Progenitor cell of endocrine pancreas (in vitro differentiated cells): ENCODE data around the gene SPATA19. TPM values are rescaled to one million over a fixed set of nuclear protein-coding genes. Genes with fewer than 3 reads are reported as not detected.

ENCODE experiments used
- DNase-seq: peaks from one replicate; pipeline ENCODE4 v3.0.0; 2021; ENCODE audit warnings: low spot score; ENCODE audit not compliant: unreplicated experiment
- H3K27ac Mint-ChIP-seq: 2 replicates; pipeline ENCODE4 v1.8.0; 2021; ENCODE audit warnings: mild to moderate bottlenecking, moderate library complexity, mixed read lengths
- H3K27me3 Mint-ChIP-seq: 2 replicates; pipeline ENCODE4 v1.8.0; 2021; ENCODE audit warnings: mixed read lengths
- H3K36me3 Mint-ChIP-seq: 2 replicates; pipeline ENCODE4 v1.8.0; 2022; ENCODE audit warnings: mixed read lengths; ENCODE audit not compliant: insufficient read depth
- H3K4me1 Mint-ChIP-seq: 2 replicates; pipeline ENCODE4 v1.8.0; 2021; ENCODE audit warnings: low read depth, mixed read lengths
- H3K4me3 Mint-ChIP-seq: 2 replicates; pipeline ENCODE4 v1.8.0; 2021; ENCODE audit warnings: low read depth, mild to moderate bottlenecking, moderate library complexity, mixed read lengths
- H3K9me3 Mint-ChIP-seq: 2 replicates; pipeline ENCODE4 v1.8.0; 2021; ENCODE audit warnings: low read depth, mixed read lengths
- CTCF ChIP-seq: fragments of 200-600 bp; sonication (generic); IDR thresholded peaks from one replicate; pipeline ENCODE4 v1.5.0; 2021; ENCODE audit warnings: antibody characterized with exemption, mild to moderate bottlenecking; ENCODE audit not compliant: unreplicated experiment
- total RNA-seq: library from RNA; stranded (reverse); gene quantifications from 2 replicates; pipeline ENCODE4 v1.2.1, GENCODE V29; 2021

SPATA19 gene
- total RNA-seq, 1 donor from 2014 or later, result not detected

- Mint-ChIP-seq H3K36me3 (no peaks in the 10 kb centered on the region), H3K27me3 (peaks cover 26% of the 10 kb centered on the region)
These were observed 13.0 kb downstream of the SPATA19 start for GRCh38 chr11:133832096-133832990.

GRCh38 chr11:133830931-133831907 lies 14.1 kb downstream of the SPATA19 start:
- Mint-ChIP-seq H3K36me3 (no peaks in the 10 kb centered on the region), H3K27me3 (peaks cover 33% of the 10 kb centered on the region), H3K4me3 (no peak overlapping the region), H3K9me3 (no peaks in the 10 kb centered on the region), H3K27ac (no peak overlapping the region), H3K4me1 (no peaks in the 10 kb centered on the region)
- TF ChIP-seq CTCF, result peak; percentile 56
- DNase-seq, result no peak

More at GRCh38 chr11:133832096-133832990, 13.0 kb downstream of the SPATA19 start:
- Mint-ChIP-seq H3K4me1 (no peaks in the 10 kb centered on the region), H3K9me3 (no peaks in the 10 kb centered on the region), H3K4me3 (no peak overlapping the region), H3K27ac (no peak overlapping the region)
- DNase-seq, result no peak
- no peak for TF ChIP-seq CTCF

- H3K27me3 Mint-ChIP-seq, result peaks cover 38% of the 10 kb centered on the region
- no peaks in the 10 kb centered on the region for H3K36me3 Mint-ChIP-seq
- TF ChIP-seq CTCF, result no peak
- H3K9me3 Mint-ChIP-seq, result no peaks in the 10 kb centered on the region
- H3K27ac Mint-ChIP-seq, result no peak overlapping the region
- no peaks in the 10 kb centered on the region for H3K4me1 Mint-ChIP-seq
- no peak overlapping the region for H3K4me3 Mint-ChIP-seq
- no peak for DNase-seq
These were observed 15.7 kb downstream of the SPATA19 start for GRCh38 chr11:133829566-133829965.

GRCh38 chr11:133828871-133829270 lies 16.4 kb downstream of the SPATA19 start:
- H3K27ac Mint-ChIP-seq, result no peak overlapping the region
- TF ChIP-seq CTCF, result no peak
- no peak for DNase-seq
- no peak overlapping the region for H3K4me3 Mint-ChIP-seq
- H3K9me3 Mint-ChIP-seq, result no peaks in the 10 kb centered on the region
- peaks cover 41% of the 10 kb centered on the region for H3K27me3 Mint-ChIP-seq
- no peaks in the 10 kb centered on the region for H3K4me1 Mint-ChIP-seq
- no peaks in the 10 kb centered on the region for H3K36me3 Mint-ChIP-seq

- Mint-ChIP-seq H3K36me3 (no peaks in the 10 kb centered on the region), H3K27ac (no peak overlapping the region), H3K9me3 (no peaks in the 10 kb centered on the region), H3K27me3 (peaks cover 41% of the 10 kb centered on the region), H3K4me1 (no peaks in the 10 kb centered on the region), H3K4me3 (no peak overlapping the region)
- TF ChIP-seq CTCF, result no peak
- DNase-seq, result no peak
These were observed 17.8 kb downstream of the SPATA19 start for GRCh38 chr11:133827556-133827955.
